ENCODE results near the gene RPS6KA4.
A peak's percentile ranks its signal among the peaks of the same experiment; 100 is the strongest.
"Not testable (repeated sequence)": the region's sequence is repeated elsewhere in the genome, so short reads cannot be mapped to it uniquely, and the experiment has no call there.

The RPS6KA4 gene

DNA sequence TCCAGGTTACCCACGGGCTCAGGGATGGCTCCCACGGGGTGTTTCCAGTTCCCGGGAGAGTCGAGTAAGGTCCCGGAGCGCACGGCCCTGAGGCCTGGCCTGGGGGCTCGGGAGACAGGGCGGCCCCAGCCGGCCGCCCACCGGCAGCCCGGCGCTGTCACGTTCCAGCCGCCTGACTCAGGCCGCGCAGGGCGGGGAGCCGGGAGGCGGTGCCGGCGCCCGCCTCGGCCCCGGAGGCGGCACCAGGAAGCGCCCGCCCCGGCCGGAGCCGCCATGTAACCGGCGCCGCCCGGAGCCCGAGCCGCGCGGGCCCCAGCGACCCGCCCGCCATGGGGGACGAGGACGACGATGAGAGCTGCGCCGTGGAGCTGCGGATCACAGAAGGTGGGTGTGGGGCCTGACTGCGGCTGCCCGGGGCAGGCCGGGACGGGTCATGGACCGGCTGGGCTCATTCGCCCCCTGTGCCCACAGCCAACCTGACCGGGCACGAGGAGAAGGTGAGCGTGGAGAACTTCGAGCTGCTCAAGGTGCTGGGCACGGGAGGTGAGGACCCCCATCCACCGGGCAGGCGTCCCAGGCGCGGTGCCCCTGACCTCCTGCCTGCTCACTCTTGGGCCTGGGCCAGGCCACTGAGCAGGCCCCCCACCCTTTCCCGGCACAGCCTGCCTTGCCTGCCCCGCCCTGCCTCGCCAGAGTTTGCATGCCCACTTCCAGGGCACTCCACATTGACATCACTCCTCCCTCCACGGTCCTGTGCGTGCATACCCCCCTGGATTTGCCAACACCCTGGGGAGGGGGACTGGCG lies at the start of gene RPS6KA4:
Gene RPS6KA4 (plus strand): TSS at position 256 of the 805 bp plus-strand sequence. CDS start 74 bp downstream, at position 330.
- DNase-seq, result peak; percentile 50

GRCh38 chr11:64312947-64313346 lies 46.0 kb upstream of the RPS6KA4 start:
- DNase-seq, result no peak

DNA sequence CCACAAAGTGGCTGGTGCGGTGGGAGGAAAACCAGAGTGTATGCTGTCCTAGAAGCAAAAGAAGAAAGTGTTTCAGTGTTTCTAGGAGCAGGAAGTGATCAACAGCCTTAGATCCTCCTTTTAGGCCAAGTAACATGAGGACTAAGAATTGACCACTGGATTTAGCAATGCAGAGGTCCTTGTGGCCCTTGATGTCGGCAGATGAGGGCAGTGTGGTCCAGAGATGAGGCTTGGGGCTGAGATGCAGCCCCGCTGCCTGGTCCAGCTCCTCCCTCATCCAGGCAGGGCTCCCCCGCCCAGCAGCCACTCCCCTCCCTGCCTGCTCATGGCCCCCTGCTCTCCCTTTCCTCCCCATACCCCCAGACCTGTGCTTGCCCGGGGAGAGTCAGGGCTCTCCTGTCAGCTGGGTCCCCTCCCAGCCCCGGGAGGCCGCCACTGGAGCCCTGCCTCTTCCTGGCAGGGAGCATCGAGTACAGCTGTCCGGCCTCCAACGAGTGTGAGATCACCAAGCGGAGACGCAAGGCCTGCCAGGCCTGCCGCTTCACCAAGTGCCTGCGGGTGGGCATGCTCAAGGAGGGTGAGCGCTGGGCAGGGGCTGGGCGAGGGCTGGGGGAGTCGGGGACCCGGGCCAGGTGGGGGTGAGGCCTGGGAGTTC lies 45.3 kb upstream of the RPS6KA4 start:
- no peak for DNase-seq

GRCh38 chr11:64314146-64314804 lies 44.7 kb upstream of the RPS6KA4 start:
- DNase-seq, result no peak

DNA sequence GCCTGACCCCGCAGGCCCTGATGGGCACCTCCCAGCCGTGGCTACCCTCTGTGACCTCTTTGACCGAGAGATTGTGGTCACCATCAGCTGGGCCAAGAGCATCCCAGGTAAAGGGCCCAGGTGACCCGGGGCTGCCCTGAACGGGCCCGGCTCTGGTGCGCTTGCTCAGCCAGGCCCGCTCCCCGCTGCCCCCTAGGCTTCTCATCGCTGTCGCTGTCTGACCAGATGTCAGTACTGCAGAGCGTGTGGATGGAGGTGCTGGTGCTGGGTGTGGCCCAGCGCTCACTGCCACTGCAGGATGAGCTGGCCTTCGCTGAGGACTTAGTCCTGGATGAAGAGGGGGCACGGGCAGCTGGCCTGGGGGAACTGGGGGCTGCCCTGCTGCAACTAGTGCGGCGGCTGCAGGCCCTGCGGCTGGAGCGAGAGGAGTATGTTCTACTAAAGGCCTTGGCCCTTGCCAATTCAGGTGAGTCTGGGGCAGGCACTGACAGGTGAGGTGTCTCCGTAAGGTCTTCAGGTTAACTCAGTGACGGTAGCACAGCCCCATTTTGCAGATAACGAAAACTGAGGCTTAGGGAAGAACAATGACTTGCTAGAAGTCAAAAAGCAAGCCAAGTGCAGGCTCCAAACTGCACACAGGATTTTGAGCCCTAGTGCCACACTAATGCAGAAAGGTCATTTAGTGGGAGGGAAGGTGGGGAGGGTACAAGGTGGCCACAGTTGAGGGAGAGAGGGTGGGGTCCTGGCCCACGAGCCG lies 44.0 kb upstream of the RPS6KA4 start:
- DNase-seq, result no peak

- not testable (repeated sequence) for DNase-seq
Observed at GRCh38 chr11:64315667-64316526, 43.1 kb upstream of the RPS6KA4 start.

DNA sequence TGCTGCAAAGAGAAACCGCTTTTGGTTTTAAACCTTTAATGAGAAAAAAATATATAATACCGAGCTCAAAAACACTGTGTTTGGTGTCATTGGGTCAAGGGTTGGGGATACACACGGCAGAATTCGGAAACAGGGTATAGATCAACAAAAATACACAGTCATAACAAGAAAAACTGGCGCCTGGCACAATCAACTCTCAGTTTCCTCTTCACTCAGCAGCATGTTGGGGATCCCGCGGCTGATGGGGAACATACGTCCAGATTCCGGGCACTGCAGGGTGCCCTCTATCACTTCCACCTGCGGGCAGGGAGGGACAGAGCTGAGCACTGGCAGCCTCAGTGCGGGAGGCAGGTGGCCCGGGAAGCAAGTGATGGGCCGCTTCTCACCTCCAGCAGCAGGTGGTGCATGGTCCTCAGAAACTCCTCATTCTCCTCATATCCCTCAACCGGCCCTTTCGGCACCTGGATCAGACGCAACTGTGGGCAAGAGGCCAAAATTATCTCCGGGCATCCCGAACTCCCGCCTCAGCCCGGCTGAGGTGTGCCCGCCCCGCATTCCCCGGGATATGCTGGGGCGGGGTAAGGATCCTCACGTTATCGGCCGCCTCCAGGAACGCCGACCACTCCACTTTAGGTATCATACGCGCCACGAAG lies 42.2 kb upstream of the RPS6KA4 start:
- peak; percentile 54 for DNase-seq

DNA sequence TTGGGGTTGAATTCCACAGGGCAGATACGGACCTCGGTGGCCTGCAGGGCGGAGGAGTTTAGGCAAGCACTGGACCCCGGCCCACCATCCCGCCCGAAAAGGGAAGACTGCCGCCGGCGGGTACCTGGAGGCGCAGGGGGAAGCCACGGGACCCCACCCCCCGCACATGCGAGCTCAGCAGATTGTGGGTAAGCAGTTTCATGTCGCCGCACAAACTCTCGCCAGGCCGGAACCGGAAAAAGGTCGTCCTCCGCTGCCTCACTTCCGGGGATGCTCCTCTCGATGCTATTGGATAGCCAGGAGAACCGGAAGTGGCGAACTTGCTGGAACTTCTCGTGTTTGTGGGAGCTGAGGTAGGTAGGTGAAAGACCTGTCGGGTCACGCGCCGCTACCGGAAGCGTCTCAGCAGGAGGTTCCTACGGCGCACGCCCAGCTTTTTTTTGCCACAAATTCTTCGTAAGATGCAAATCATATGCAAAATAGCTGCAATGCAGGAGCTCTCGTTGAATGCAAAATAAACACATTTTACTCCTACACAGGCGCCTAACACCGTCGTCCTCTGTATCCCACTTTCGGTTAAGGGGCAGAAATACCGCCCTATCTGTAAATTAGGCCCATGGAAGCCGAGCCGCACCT lies 41.5 kb upstream of the RPS6KA4 start, which contains the start of gene TRMT112:
Gene TRMT112 (minus strand): TSS at position 235 of the 636 bp plus-strand sequence. CDS start 33 bp downstream, at position 202.
- DNase-seq, result peak; percentile 99

GRCh38 chr11:64317961-64318765 lies 40.8 kb upstream of the RPS6KA4 start, which contains the start of gene PRDX5:
Gene PRDX5, plus strand, starts transcription at chr11:64318121. Its CDS starts 95 bp downstream, at chr11:64318216.
- peak; percentile 97 for DNase-seq

- DNase-seq, result no peak
Observed at GRCh38 chr11:64318766-64319761, 39.9 kb upstream of the RPS6KA4 start.

GRCh38 chr11:64320556-64320955 lies 38.4 kb upstream of the RPS6KA4 start:
- DNase-seq, result no peak

GRCh38 chr11:64321026-64321425 lies 37.9 kb upstream of the RPS6KA4 start:
- DNase-seq, result no peak

GRCh38 chr11:64321533-64321932 lies 37.4 kb upstream of the RPS6KA4 start:
- DNase-seq, result no peak

DNA sequence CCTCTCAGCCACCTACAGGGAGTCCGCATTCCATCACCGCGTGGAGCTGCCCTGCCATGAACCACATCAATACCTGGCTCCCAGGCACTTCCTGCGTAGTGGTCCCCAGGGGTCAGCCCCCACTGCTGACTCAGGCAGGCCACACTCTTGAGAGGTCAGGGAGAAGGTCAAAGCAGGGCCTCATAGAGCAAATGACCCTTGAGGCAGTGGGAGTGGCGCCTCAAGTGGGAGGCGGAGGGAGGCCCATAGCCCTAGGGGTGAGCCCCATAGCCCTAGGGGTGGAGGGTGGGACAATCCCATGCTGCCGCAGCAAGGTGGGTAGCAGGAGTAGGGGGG lies 36.1 kb upstream of the RPS6KA4 start:
- DNase-seq, result no peak

- no peak for DNase-seq
Observed at GRCh38 chr11:64323373-64323772, 35.6 kb upstream of the RPS6KA4 start.

- not testable (repeated sequence) for DNase-seq
Observed at GRCh38 chr11:64323984-64324383, 35.0 kb upstream of the RPS6KA4 start.

GRCh38 chr11:64324692-64325469 lies 34.1 kb upstream of the RPS6KA4 start:
- no peak for DNase-seq

GRCh38 chr11:64327375-64327774 lies 31.6 kb upstream of the RPS6KA4 start:
- DNase-seq, result no peak

All from NCI-H345 (cell line).